ENCODE data around the gene ABHD17A. TPM values are rescaled to one million over a fixed set of nuclear protein-coding genes. Genes with fewer than 3 reads are reported as not detected.

ABHD17A gene
- total and polyA plus RNA-seq, 9 of the 15 experiments (the other 6 are each of a cell fraction or from before 2014, with no cell fraction given): 0.04 to 135 (median 21.8) TPM; not detected in 1

DNA sequence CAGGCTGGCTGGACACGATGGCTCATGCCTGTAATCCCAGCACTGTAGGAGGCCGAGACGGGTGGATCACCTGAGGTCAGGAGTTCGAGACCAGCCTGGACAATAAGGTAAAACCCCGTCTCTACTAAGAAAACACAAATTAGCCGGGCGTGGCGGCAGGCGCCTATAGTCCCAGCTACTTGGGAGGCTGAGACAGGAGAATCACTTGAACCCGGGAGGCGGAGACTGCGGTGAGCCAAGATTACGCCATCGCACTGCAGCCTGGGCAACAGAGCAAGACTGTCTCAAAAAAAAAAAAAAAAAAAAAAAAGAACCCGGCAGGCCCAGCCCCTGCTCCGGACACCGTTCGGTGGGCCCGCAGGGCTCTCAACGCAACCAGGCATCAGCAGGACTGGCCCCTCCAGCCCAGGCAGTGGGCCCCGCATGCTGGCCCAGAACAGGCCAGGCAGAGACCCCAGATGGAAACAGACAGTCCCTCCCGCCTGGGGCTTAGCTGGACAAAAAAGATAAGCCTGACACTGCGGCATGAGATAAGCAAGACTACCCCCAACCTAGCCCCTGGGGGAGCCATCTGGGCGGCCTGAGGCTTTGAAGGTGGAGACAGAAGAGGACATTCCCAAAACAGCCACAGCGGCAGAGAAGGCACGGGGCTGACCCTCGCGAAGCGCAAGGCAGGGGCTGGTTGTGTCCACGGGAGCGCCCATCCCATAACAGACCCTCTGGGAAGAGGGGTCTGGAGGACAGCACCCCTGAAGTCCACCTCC, 48.7 kb downstream of the ABHD17A start (continued):
- TF ChIP-seq HMGN3 (IDR thresholded peaks at IDR 0.05; ENCODE audit: borderline replicate concordance, extremely low read depth, insufficient read length, low read depth, low read length) (peak; percentile 91), ZNF41 (CRISPR knock-in tag; conservative IDR thresholded peaks at IDR 0.05) (no peak), STAT5A (IDR thresholded peaks at IDR 0.05; ENCODE audit: borderline replicate concordance, low read length) (peak; percentile 81; the same call in 1 of the 2 replicates), THRAP3 (IDR thresholded peaks at IDR 0.05; ENCODE audit: borderline replicate concordance) (no peak), HNRNPLL (IDR thresholded peaks at IDR 0.05; ENCODE audit: low read depth, low read length, poor library complexity, severe bottlenecking) (peak; percentile 35), ADNP (tag; IDR thresholded peaks at IDR 0.05) (peak; percentile 96), ZNF436 (CRISPR knock-in tag; IDR thresholded peaks at IDR 0.05) (no peak), MTA3 (IDR thresholded peaks at IDR 0.05; ENCODE audit: borderline replicate concordance) (peak; percentile 83; the same call in 1 of the 2 replicates), ZNF282 (CRISPR knock-in tag; IDR thresholded peaks at IDR 0.05) (no peak), CHD4 (IDR thresholded peaks at IDR 0.05; ENCODE audit: insufficient read depth, insufficient replicate concordance, low read depth, low read length, poor library complexity, severe bottlenecking) (no peak), NR4A1 (CRISPR knock-in tag; IDR thresholded peaks at IDR 0.05) (no peak), NR4A1 (tag; IDR thresholded peaks at IDR 0.05) (no peak), GABPB2 (CRISPR knock-in tag; conservative IDR thresholded peaks at IDR 0.05) (no peak), SP1 (CRISPR knock-in tag; IDR thresholded peaks at IDR 0.05) (0 out of 2 replicates have a peak, but pooled peaks have one; percentile 46)
- TF ChIP-seq, protein P1, sequence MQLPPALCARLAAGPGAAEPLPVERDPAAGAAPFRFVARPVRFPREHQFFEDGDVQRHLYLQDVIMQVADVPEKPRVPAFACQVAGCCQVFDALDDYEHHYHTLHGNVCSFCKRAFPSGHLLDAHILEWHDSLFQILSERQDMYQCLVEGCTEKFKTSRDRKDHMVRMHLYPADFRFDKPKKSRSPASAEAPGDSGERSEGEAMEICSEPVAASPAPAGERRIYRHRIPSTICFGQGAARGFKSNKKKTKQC (CRISPR knock-in tag; IDR thresholded peaks at IDR 0.05): no peak
- TF ChIP-seq, protein P2, sequence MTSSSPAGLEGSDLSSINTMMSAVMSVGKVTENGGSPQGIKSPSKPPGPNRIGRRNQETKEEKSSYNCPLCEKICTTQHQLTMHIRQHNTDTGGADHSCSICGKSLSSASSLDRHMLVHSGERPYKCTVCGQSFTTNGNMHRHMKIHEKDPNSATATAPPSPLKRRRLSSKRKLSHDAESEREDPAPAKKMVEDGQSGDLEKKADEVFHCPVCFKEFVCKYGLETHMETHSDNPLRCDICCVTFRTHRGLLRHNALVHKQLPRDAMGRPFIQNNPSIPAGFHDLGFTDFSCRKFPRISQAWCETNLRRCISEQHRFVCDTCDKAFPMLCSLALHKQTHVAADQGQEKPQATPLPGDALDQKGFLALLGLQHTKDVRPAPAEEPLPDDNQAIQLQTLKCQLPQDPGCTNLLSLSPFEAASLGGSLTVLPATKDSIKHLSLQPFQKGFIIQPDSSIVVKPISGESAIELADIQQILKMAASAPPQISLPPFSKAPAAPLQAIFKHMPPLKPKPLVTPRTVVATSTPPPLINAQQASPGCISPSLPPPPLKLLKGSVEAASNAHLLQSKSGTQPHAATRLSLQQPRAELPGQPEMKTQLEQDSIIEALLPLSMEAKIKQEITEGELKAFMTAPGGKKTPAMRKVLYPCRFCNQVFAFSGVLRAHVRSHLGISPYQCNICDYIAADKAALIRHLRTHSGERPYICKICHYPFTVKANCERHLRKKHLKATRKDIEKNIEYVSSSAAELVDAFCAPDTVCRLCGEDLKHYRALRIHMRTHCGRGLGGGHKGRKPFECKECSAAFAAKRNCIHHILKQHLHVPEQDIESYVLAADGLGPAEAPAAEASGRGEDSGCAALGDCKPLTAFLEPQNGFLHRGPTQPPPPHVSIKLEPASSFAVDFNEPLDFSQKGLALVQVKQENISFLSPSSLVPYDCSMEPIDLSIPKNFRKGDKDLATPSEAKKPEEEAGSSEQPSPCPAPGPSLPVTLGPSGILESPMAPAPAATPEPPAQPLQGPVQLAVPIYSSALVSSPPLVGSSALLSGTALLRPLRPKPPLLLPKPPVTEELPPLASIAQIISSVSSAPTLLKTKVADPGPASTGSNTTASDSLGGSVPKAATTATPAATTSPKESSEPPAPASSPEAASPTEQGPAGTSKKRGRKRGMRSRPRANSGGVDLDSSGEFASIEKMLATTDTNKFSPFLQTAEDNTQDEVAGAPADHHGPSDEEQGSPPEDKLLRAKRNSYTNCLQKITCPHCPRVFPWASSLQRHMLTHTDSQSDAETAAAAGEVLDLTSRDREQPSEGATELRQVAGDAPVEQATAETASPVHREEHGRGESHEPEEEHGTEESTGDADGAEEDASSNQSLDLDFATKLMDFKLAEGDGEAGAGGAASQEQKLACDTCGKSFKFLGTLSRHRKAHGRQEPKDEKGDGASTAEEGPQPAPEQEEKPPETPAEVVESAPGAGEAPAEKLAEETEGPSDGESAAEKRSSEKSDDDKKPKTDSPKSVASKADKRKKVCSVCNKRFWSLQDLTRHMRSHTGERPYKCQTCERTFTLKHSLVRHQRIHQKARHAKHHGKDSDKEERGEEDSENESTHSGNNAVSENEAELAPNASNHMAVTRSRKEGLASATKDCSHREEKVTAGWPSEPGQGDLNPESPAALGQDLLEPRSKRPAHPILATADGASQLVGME (CRISPR knock-in tag; IDR thresholded peaks at IDR 0.05): no peak
- TF ChIP-seq, protein P3, sequence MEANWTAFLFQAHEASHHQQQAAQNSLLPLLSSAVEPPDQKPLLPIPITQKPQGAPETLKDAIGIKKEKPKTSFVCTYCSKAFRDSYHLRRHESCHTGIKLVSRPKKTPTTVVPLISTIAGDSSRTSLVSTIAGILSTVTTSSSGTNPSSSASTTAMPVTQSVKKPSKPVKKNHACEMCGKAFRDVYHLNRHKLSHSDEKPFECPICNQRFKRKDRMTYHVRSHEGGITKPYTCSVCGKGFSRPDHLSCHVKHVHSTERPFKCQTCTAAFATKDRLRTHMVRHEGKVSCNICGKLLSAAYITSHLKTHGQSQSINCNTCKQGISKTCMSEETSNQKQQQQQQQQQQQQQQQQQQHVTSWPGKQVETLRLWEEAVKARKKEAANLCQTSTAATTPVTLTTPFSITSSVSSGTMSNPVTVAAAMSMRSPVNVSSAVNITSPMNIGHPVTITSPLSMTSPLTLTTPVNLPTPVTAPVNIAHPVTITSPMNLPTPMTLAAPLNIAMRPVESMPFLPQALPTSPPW (CRISPR knock-in tag; IDR thresholded peaks at IDR 0.05): peak; percentile 85
- TF ChIP-seq, protein P4, sequence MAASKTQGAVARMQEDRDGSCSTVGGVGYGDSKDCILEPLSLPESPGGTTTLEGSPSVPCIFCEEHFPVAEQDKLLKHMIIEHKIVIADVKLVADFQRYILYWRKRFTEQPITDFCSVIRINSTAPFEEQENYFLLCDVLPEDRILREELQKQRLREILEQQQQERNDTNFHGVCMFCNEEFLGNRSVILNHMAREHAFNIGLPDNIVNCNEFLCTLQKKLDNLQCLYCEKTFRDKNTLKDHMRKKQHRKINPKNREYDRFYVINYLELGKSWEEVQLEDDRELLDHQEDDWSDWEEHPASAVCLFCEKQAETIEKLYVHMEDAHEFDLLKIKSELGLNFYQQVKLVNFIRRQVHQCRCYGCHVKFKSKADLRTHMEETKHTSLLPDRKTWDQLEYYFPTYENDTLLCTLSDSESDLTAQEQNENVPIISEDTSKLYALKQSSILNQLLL (CRISPR knock-in tag; IDR thresholded peaks at IDR 0.05; ENCODE audit: borderline replicate concordance): no peak

Measured in K562 (cell line).